Bronchial epithelial cell (primary cell): ENCODE data around the gene WRAP73. TPM values are rescaled to one million over a fixed set of nuclear protein-coding genes. Genes with fewer than 3 reads are reported as not detected.

ENCODE experiments used
- DNase-seq: peaks from one replicate; pipeline ENCODE4 v3.0.0-alpha.2; 2010; ENCODE audit warnings: low read depth
- FAIRE-seq: peaks from 2 replicates; lab custom pipeline; 2011; peaks lifted over from hg19 to GRCh38; lab: Jason Lieb, UNC
- H3K27me3 ChIP-seq: 2 replicates; pipeline ENCODE4 v1.5.1; 2011; ENCODE audit warnings: low read length; ENCODE audit not compliant: control insufficient read depth, insufficient read depth
- H3K36me3 ChIP-seq: 2 replicates; pipeline ENCODE4 v1.5.1; 2011; ENCODE audit warnings: low read length; ENCODE audit not compliant: control insufficient read depth, insufficient read depth
- H3K4me3 ChIP-seq: 2 replicates; pipeline ENCODE4 v1.5.1; 2011; ENCODE audit warnings: mild to moderate bottlenecking, low read depth, low read length, control low read depth
- CTCF ChIP-seq: IDR thresholded peaks from 2 replicates; pipeline ENCODE4 v1.5.1; 2011; ENCODE audit warnings: mild to moderate bottlenecking, moderate library complexity, low read length, control low read depth, inconsistent platforms; ENCODE audit not compliant: insufficient read depth, severe bottlenecking
- total RNA-seq: library from RNA; depleted of rRNA; stranded (reverse); fragments of >200 nt; gene quantifications from 2 replicates; pipeline ENCODE4 v1.2.1, GENCODE V29; 2014

Gene WRAP73
- total RNA-seq, 1 donor from 2014 or later: 21.3 TPM

GRCh38 chr1:3668585-3669300, 18.8 kb upstream of the WRAP73 start:
- Histone ChIP-seq H3K36me3 (no peaks in the 10 kb centered on the region), H3K27me3 (peaks cover 1% of the 10 kb centered on the region), H3K4me3 (no peak overlapping the region)
- FAIRE-seq: no peak
- TF ChIP-seq CTCF: no peak
- DNase-seq: peak; percentile 23

- Histone ChIP-seq H3K36me3 (no peaks in the 10 kb centered on the region), H3K4me3 (no peak overlapping the region), H3K27me3 (peaks cover 1% of the 10 kb centered on the region)
- TF ChIP-seq CTCF: no peak
- no peak for DNase-seq
- FAIRE-seq: no peak
These were observed 18.2 kb upstream of the WRAP73 start for GRCh38 chr1:3668148-3668547.

GRCh38 chr1:3664700-3665375, 14.9 kb upstream of the WRAP73 start:
- FAIRE-seq: no peak
- peak; percentile 58 for DNase-seq
- Histone ChIP-seq H3K36me3 (no peaks in the 10 kb centered on the region), H3K4me3 (no peak overlapping the region), H3K27me3 (peaks cover 1% of the 10 kb centered on the region)
- no peak for TF ChIP-seq CTCF

GRCh38 chr1:3663999-3664699, 14.2 kb upstream of the WRAP73 start:
- FAIRE-seq: no peak
- Histone ChIP-seq H3K27me3 (peaks cover 1% of the 10 kb centered on the region), H3K36me3 (no peaks in the 10 kb centered on the region), H3K4me3 (no peak overlapping the region)
- no peak for TF ChIP-seq CTCF
- DNase-seq: no peak

- Histone ChIP-seq H3K27me3 (no peaks in the 10 kb centered on the region), H3K4me3 (no peak overlapping the region), H3K36me3 (no peaks in the 10 kb centered on the region)
- no peak for FAIRE-seq
- no peak for TF ChIP-seq CTCF
- DNase-seq: no peak
These were observed 12.3 kb upstream of the WRAP73 start for GRCh38 chr1:3662080-3662671.
